ENCODE data around the gene ERICH3.

GRCh38 chr1:74629283-74629682 is 44.3 kb downstream of the ERICH3 start:
- no peak for TF ChIP-seq CTCF (conservative IDR thresholded peaks at IDR 0.05 in 1 of 2, IDR thresholded peaks at IDR 0.05 in 1 of 2; ENCODE audit: extremely low read depth in 1 of 2, insufficient read depth in 1 of 2, low read depth in 1 of 2, low read length in 2 of 2)
- no peak for TF ChIP-seq EZH2 (IDR thresholded peaks at IDR 0.05; ENCODE audit: borderline replicate concordance, low read length)

All from mammary epithelial cell (primary cell).